Measurements from ENCODE around the gene OTOS.

- no peak for TF ChIP-seq ZNF850 (CRISPR knock-in tag; conservative IDR thresholded peaks at IDR 0.05)
- TF ChIP-seq XRCC5 (optimal IDR thresholded peaks at IDR 0.05; ENCODE audit: low read length), result no peak
- no peak for TF ChIP-seq AFF4 (CRISPR knock-in tag; IDR thresholded peaks at IDR 0.05)
These were observed 18.8 kb downstream of the OTOS start for GRCh38 chr2:240121675-240122074.
